ENCODE results near the gene NCK2. TPM values are rescaled to one million over a fixed set of nuclear protein-coding genes. Genes with fewer than 3 reads are reported as not detected.

NCK2 gene
- total and polyA plus RNA-seq, 9 of the 15 experiments (the other 6 are each of a cell fraction or from before 2014, with no cell fraction given) = 0.90 to 27.9 (median 15.9) TPM

DNA sequence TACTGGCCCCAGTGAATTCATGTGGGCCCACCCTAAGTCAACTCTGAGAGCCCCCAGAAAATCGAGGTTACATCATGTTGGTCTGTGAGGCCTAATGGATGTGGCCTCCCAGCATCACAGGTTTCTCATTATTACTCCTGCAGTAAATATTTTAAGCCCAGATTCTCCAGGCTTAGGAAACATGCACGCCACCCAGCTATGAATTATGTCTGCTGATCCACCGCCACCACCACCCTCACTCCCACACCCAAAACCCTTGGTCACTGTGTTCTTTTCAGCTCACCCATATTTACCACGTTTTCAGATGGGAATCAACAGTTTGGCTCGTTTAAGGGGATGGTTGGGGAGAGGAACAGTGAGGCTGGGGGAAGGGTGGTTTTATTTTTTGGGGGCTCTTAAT, 128.6 kb downstream of the NCK2 start:
- in situ Hi-C loops (cut with MboI) (no loop called here), intact Hi-C loops (cut with micrococcal nuclease) (no loop called here)
- Histone ChIP-seq H3K9ac (ENCODE audit: insufficient read depth in 1 of 2, low read depth in 2 of 2, low read length in 2 of 2) (no peak overlapping the region), H3K79me2 (ENCODE audit: control insufficient read depth, insufficient read depth, low read length) (peaks cover 7% of the 10 kb centered on the region; the same call in 2 of the 3 replicates), H3K27me3 (ENCODE audit: control insufficient read depth in 2 of 2, insufficient read depth in 2 of 2, low read length in 2 of 2) (no peaks in the 10 kb centered on the region), H3K27ac (ENCODE audit: extremely low read depth, low read depth, low read length) (peak overlapping the region; percentile 38; the same call in 1 of the 3 replicates), H3K4me1 (replicated peaks in 1 of 2; ENCODE audit: control insufficient read depth in 2 of 2, insufficient read depth in 2 of 2, low read length in 2 of 2) (peaks cover 12 to 13% of the 10 kb centered on the region in 2 experiments), H3K36me3 (ENCODE audit: control insufficient read depth, insufficient read depth, low read length) (no peaks in the 10 kb centered on the region; the same call in 2 of the 3 replicates), H3K9me1 (ENCODE audit: control insufficient read depth, insufficient read depth, low read length) (peaks cover 5% of the 10 kb centered on the region), H4K20me1 (replicated peaks; ENCODE audit: control insufficient read depth, insufficient read depth, low read length) (peaks cover 2% of the 10 kb centered on the region), H3K9me3 (replicated peaks; ENCODE audit: control insufficient read depth, insufficient read depth, low read depth, low read length) (no peaks in the 10 kb centered on the region), H2AFZ (ENCODE audit: low read depth, low read length) (no peak overlapping the region; the same call in 1 of the 2 replicates), H3K4me3 (no peak overlapping the region), H3K4me2 (ENCODE audit: insufficient read depth, low read length) (peak overlapping the region; percentile 16; the same call in 1 of the 2 replicates)
- FAIRE-seq (no peak), DNase-seq (ENCODE audit: extremely low read depth in 1 of 4, low spot score in 3 of 4) (peak in 1 of 4 experiments; percentile 26), ATAC-seq (peak; percentile 19; the same call in 2 of the 3 replicates)
- WGBS (ENCODE audit: insufficient coverage, low coverage, missing lambda C conversion rate) = 23% methylated on average over 4 of the region's 5 CpGs
- CTCF ChIA-PET (ENCODE audit: low intra/inter-chr PET ratio) = interaction anchor here (0.6 kb wide), 1 partner anchor 503 kb away, joined by 3 read pairs; no protein-coding TSS in a partner anchor
- POLR2A ChIA-PET = no interaction called here
- no TSS peak for BruUV-seq (replicated peaks)
- TF ChIP-seq MEIS2 (IDR thresholded peaks at IDR 0.05; ENCODE audit: partially characterized antibody) = peak; percentile 47
- no peak for TF ChIP-seq ATF1 (CRISPR knock-in tag; IDR thresholded peaks at IDR 0.05)
- TF ChIP-seq ATF1 (tag; IDR thresholded peaks at IDR 0.05) = no peak

DNA sequence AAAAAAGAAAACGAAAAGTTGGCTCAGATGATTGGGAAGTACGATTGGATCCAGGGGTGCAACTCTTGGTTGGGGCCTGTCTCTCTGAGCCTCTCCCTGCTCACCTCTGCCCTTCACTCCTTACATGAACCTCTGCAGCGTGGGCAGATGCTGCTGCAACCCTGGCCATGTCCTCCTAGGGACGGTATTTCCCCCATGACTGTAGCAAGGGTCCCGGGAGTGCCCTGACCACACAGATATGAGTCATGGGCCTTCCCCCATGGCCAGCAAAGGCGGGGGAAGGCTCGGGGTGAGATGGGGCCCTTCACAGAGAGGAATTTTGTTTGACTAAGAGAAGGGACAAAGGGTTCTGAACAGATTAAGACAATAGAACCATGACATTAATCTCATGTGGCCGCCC, 129.0 kb downstream of the NCK2 start:
- H3K4me3 ChIP-seq = no peak overlapping the region
- no peak overlapping the region for H2AFZ ChIP-seq (ENCODE audit: low read depth, low read length)
- intact Hi-C loops (cut with micrococcal nuclease) = no loop called here
- ATAC-seq (peak; percentile 90), DNase-seq (ENCODE audit: extremely low read depth in 1 of 4, low spot score in 3 of 4) (peak; percentile 56 to 85 (median 69)), FAIRE-seq (peak; percentile 94)
- no peaks in the 10 kb centered on the region; the same call in 2 of the 3 replicates for H3K36me3 ChIP-seq (ENCODE audit: control insufficient read depth, insufficient read depth, low read length)
- peaks cover 2% of the 10 kb centered on the region for H4K20me1 ChIP-seq (replicated peaks; ENCODE audit: control insufficient read depth, insufficient read depth, low read length)
- 0 out of 2 replicates have a peak overlapping the region, but pooled peaks have one; percentile 16 for H3K4me2 ChIP-seq (ENCODE audit: insufficient read depth, low read length)
- no peaks in the 10 kb centered on the region for H3K27me3 ChIP-seq (ENCODE audit: control insufficient read depth in 2 of 2, insufficient read depth in 2 of 2, low read length in 2 of 2)
- H3K27ac ChIP-seq (ENCODE audit: extremely low read depth, low read depth, low read length) = peak overlapping the region; percentile 38; the same call in 1 of the 3 replicates
- H3K9me3 ChIP-seq (replicated peaks; ENCODE audit: control insufficient read depth, insufficient read depth, low read depth, low read length) = no peaks in the 10 kb centered on the region
- in situ Hi-C loops (cut with MboI) = no loop called here
- ChIA-PET CTCF (ENCODE audit: low intra/inter-chr PET ratio) (no interaction called here), POLR2A (interaction anchor here (1.0 kb wide), 1 partner anchor 9 kb away, joined by 3 read pairs; no protein-coding TSS in a partner anchor)
- peaks cover 12 to 13% of the 10 kb centered on the region in 2 experiments for H3K4me1 ChIP-seq (replicated peaks in 1 of 2; ENCODE audit: control insufficient read depth in 2 of 2, insufficient read depth in 2 of 2, low read length in 2 of 2)
- WGBS (ENCODE audit: insufficient coverage, low coverage, missing lambda C conversion rate) = 10% methylated on average over 8 of the region's 8 CpGs
- peaks cover 5% of the 10 kb centered on the region for H3K9me1 ChIP-seq (ENCODE audit: control insufficient read depth, insufficient read depth, low read length)
- peaks cover 7% of the 10 kb centered on the region; the same call in 2 of the 3 replicates for H3K79me2 ChIP-seq (ENCODE audit: control insufficient read depth, insufficient read depth, low read length)
- no TSS peak for BruUV-seq (replicated peaks)
- 0 out of 4 replicates have a peak overlapping the region, but pooled peaks of 1 of the 2 experiments have one; percentile 56 for H3K9ac ChIP-seq (ENCODE audit: insufficient read depth in 1 of 2, low read depth in 2 of 2, low read length in 2 of 2)
- TF ChIP-seq POLR2A (conservative IDR thresholded peaks at IDR 0.05) (no peak), CREM (IDR thresholded peaks at IDR 0.05; ENCODE audit: low read depth) (peak; percentile 35; the same call in 1 of the 2 replicates), ARID2 (IDR thresholded peaks at IDR 0.05) (no peak), EGR1 (conservative IDR thresholded peaks at IDR 0.05) (peak; percentile 85), NEUROD1 (IDR thresholded peaks at IDR 0.05; ENCODE audit: borderline replicate concordance, low read depth, low read length, partially characterized antibody) (peak; percentile 54), ETV5 (CRISPR knock-in tag; IDR thresholded peaks at IDR 0.05; ENCODE audit: low read depth) (no peak), L3MBTL2 (IDR thresholded peaks at IDR 0.05) (0 out of 2 replicates have a peak, but pooled peaks have one; percentile 9), HDAC1 (IDR thresholded peaks at IDR 0.05) (no peak)
- TF ChIP-seq, protein P1, sequence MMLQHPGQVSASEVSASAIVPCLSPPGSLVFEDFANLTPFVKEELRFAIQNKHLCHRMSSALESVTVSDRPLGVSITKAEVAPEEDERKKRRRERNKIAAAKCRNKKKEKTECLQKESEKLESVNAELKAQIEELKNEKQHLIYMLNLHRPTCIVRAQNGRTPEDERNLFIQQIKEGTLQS (IDR thresholded peaks at IDR 0.05) = peak; percentile 91
- TF ChIP-seq, protein P1 (CRISPR knock-in tag; conservative IDR thresholded peaks at IDR 0.05) = no peak
- TF ChIP-seq, protein P2, sequence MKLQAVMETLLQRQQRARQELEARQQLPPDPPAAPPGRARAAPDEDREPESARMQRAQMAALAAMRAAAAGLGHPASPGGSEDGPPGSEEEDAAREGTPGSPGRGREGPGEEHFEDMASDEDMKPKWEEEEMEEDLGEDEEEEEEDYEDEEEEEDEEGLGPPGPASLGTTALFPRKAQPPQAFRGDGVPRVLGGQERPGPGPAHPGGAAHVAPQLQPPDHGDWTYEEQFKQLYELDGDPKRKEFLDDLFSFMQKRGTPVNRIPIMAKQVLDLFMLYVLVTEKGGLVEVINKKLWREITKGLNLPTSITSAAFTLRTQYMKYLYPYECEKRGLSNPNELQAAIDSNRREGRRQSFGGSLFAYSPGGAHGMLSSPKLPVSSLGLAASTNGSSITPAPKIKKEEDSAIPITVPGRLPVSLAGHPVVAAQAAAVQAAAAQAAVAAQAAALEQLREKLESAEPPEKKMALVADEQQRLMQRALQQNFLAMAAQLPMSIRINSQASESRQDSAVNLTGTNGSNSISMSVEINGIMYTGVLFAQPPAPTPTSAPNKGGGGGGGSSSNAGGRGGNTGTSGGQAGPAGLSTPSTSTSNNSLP (IDR thresholded peaks at IDR 0.05; ENCODE audit: borderline replicate concordance, low read depth, low read length) = 0 out of 2 replicates have a peak, but pooled peaks have one; percentile 31

Data from K562 (cell line).